ENCODE data around the gene TLR10. TPM values are rescaled to one million over a fixed set of nuclear protein-coding genes. Genes with fewer than 3 reads are reported as not detected.
A peak's percentile ranks its signal among the peaks of the same experiment; 100 is the strongest.

The TLR10 gene
- total RNA-seq, 4 donors from 2014 or later, result 0.09 to 0.38 (median 0.38) TPM; not detected in 1

DNA sequence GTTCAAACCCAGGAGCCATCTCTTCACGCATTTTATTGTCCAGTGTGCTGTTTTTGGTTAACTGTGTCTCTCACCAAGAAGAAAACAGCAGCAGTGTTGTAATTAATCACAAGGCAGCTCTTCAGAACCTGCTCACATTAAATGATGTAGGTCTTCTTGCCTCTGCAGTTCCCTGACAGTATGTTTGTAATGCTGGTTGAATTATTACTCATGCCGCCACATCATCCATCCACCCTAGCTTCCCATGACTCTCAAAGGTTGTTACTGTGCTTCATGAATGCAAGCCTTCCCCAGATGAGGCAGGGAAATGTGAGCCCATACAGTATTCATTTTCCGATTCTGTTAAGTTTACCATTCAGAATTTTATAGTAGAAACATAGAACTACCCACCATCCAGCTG lies 17.4 kb downstream of the TLR10 start:
- no peaks in the 10 kb centered on the region for H3K9me3 ChIP-seq
- no peak overlapping the region for H3K27ac ChIP-seq
- H3K4me3 ChIP-seq, result no peak overlapping the region
- TF ChIP-seq, protein P1, sequence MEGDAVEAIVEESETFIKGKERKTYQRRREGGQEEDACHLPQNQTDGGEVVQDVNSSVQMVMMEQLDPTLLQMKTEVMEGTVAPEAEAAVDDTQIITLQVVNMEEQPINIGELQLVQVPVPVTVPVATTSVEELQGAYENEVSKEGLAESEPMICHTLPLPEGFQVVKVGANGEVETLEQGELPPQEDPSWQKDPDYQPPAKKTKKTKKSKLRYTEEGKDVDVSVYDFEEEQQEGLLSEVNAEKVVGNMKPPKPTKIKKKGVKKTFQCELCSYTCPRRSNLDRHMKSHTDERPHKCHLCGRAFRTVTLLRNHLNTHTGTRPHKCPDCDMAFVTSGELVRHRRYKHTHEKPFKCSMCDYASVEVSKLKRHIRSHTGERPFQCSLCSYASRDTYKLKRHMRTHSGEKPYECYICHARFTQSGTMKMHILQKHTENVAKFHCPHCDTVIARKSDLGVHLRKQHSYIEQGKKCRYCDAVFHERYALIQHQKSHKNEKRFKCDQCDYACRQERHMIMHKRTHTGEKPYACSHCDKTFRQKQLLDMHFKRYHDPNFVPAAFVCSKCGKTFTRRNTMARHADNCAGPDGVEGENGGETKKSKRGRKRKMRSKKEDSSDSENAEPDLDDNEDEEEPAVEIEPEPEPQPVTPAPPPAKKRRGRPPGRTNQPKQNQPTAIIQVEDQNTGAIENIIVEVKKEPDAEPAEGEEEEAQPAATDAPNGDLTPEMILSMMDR (IDR thresholded peaks at IDR 0.05), result no peak
- TF ChIP-seq POLR2A (IDR thresholded peaks at IDR 0.05), result no peak
- 85 to 89% methylated on average over 3 of the region's 3 CpGs for WGBS, 2 donors
- H3K27me3 ChIP-seq, result no peaks in the 10 kb centered on the region
- intact Hi-C loops (cut with DNase I), result loop anchor here (10.0 kb wide), 2 partner anchors 99 to 369 kb away; partner anchors contain the start of gene FAM114A1
- H3K36me3 ChIP-seq, result no peaks in the 10 kb centered on the region
- H3K4me1 ChIP-seq, result peaks cover 0 to 9% (median 5%) of the 10 kb centered on the region in 3 donors
- DNase-seq, result no peak

DNA sequence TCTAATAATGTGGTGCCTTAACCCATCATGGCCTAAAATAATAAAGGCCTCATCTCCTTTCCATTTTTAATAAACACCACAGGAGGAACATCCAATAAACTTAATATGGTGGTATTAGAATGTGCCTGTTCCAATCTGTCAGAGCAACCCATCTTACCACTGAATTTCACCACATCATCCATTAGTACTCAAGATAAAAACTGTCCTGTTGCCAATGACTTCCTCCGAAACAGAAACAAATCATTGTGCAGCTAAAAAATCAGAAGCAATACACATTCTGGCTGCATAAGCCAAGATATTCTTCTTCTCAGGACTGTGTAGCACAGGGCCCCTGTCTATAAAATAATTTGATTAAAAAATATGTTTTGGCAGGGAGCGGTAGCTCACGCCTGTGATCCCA lies 18.5 kb downstream of the TLR10 start:
- Histone ChIP-seq H3K4me1 (peaks cover 0 to 4% (median 0%) of the 10 kb centered on the region in 3 donors), H3K36me3 (no peaks in the 10 kb centered on the region), H3K4me3 (no peak overlapping the region), H3K27me3 (no peaks in the 10 kb centered on the region), H3K27ac (no peak overlapping the region), H3K9me3 (no peaks in the 10 kb centered on the region)
- no peak for TF ChIP-seq POLR2A (IDR thresholded peaks at IDR 0.05)
- TF ChIP-seq, protein P1 (IDR thresholded peaks at IDR 0.05), result no peak
- WGBS, 2 donors, result 62 to 94% methylated on average over 3 of the region's 3 CpGs
- intact Hi-C loops (cut with DNase I), result loop anchor here (10.0 kb wide), 2 partner anchors 101 to 371 kb away; partner anchors contain the start of gene FAM114A1
- DNase-seq, result no peak

DNA sequence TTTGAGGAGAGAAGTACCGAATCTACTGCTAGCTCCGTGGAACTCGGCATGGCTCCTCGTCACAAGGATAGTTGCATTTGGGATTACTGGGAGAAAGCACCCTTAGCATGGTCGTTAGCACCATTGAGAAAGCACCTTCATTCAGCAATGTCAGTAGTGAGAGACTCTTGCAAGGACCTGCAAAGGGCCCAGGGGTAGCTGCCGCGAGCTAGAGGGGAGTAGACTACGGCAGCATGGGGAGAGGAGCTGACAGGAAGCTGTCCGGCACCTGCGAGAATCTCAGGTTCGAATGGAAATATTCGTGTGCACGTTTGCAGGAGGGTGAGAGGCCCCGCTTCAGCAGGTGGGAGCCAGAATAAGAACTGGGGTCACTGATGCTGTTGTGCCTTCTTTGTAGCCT lies 20.2 kb downstream of the TLR10 start:
- intact Hi-C loops (cut with DNase I), result loop anchor here (10.0 kb wide), 2 partner anchors 102 to 372 kb away; partner anchors contain the start of gene FAM114A1
- Histone ChIP-seq H3K27me3 (no peaks in the 10 kb centered on the region), H3K4me1 (peaks cover 0 to 6% (median 0%) of the 10 kb centered on the region in 3 donors), H3K36me3 (no peaks in the 10 kb centered on the region), H3K4me3 (no peak overlapping the region), H3K9me3 (no peaks in the 10 kb centered on the region), H3K27ac (peak overlapping the region in 1 of 4 donors; percentile 41)
- 78 to 91% methylated on average over 12 to 14 of the region's 14 CpGs for WGBS, 2 donors
- DNase-seq, result no peak
- TF ChIP-seq POLR2A (IDR thresholded peaks at IDR 0.05), result no peak
- TF ChIP-seq, protein P1 (IDR thresholded peaks at IDR 0.05), result no peak

DNA sequence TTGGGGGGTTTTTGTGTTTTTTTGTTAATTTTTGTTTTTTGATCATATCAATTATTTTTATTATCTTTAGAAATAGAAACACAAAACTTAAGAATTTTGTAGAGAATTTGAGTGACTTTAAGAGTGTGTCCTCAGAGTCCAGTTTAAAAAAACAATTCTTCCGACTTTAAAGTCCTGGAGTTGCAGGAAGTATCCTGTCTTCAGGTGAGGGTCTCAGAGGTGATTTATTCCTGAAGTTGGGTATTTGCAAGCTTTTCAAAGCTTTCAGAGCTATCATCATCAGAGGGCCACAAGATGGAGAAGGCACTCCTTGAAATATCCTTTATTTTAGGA lies 23.0 kb downstream of the TLR10 start:
- Histone ChIP-seq H3K4me1 (peaks cover 0 to 6% (median 0%) of the 10 kb centered on the region in 3 donors), H3K36me3 (no peaks in the 10 kb centered on the region), H3K9me3 (no peaks in the 10 kb centered on the region), H3K27me3 (no peaks in the 10 kb centered on the region), H3K27ac (no peak overlapping the region), H3K4me3 (no peak overlapping the region)
- DNase-seq, result no peak
- 83 to 100% methylated on average over 1 of the region's 1 CpG for WGBS, 2 donors
- intact Hi-C loops (cut with DNase I), result loop anchor here (10.0 kb wide), 2 partner anchors 105 to 375 kb away; partner anchors contain the start of gene FAM114A1
- no peak for TF ChIP-seq POLR2A (IDR thresholded peaks at IDR 0.05)
- TF ChIP-seq, protein P1 (IDR thresholded peaks at IDR 0.05), result no peak

DNA sequence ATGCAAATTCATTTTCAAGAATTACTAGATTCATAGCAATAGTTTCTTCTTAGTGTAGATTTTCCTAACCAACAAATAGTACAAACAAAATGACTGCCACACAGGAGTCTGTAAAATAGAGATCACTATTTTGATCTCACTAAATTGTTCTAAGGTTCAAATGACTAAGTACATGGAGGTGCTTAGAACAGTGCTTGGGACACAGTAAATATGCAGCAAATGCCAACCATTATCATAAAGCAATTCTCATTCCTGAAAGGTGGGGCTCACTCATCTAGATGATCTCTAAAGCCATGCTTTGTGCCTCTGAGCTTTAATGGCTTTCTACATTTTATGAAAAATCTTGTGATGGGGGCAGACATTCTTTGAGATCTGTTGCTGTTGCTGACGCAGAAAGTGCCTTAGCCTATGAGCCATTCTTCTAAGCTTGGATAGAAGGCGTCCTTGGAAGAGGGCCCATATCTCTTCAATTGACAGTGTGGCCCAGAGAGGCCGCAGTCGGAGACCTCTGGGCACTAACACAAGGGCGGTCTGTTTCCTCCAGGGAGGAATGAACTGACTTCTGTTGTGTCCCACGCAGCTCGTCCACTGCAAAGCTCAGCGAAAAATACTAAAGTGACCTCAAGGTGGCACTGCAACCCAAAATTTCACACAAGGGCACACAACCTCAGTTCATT lies 23.5 kb downstream of the TLR10 start:
- Histone ChIP-seq H3K27ac (peak overlapping the region in 2 of 4 donors; percentile 17 to 43), H3K36me3 (no peaks in the 10 kb centered on the region), H3K4me3 (no peak overlapping the region), H3K9me3 (no peaks in the 10 kb centered on the region), H3K27me3 (no peaks in the 10 kb centered on the region), H3K4me1 (peaks cover 0 to 6% (median 0%) of the 10 kb centered on the region in 3 donors)
- intact Hi-C loops (cut with DNase I), result no loop called here
- WGBS, 2 donors, result 7 to 12% methylated on average over 7 to 8 of the region's 8 CpGs
- TF ChIP-seq, protein P1 (IDR thresholded peaks at IDR 0.05), result peak; percentile 59 to 74 (median 68)
- no peak for TF ChIP-seq POLR2A (IDR thresholded peaks at IDR 0.05)
- no peak for DNase-seq

Data from esophagus squamous epithelium (tissue), 5 donors.